GM19438 (cell line): ENCODE results near the gene ZDHHC8.

Source experiments
- ATAC-seq: cut with Tn5 transposase; IDR thresholded peaks from one replicate; pipeline ENCODE4 v1.9.1; 2021; ENCODE audit warnings: low read depth; ENCODE audit not compliant: unreplicated experiment

The ZDHHC8 gene

DNA sequence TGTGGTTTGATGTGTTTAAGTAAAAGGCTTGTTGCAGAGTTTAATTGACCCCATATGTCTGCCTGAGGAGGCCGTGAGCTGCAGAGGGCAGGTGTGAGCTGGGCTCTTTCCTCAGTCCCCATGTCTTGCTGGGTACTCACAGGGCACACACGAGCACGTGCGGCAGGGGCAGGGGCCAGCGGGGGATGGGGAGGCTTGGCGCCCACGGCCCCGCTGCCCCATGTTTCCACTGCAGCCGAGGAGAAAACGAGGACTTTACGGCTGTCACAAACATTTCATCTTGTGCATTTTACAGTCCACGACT, 43.9 kb downstream of the ZDHHC8 start:
- no peak for ATAC-seq

GRCh38 chr22:20176421-20177085, 44.9 kb downstream of the ZDHHC8 start:
- no peak for ATAC-seq

GRCh38 chr22:20177217-20177911, 45.8 kb downstream of the ZDHHC8 start:
- no peak for ATAC-seq

DNA sequence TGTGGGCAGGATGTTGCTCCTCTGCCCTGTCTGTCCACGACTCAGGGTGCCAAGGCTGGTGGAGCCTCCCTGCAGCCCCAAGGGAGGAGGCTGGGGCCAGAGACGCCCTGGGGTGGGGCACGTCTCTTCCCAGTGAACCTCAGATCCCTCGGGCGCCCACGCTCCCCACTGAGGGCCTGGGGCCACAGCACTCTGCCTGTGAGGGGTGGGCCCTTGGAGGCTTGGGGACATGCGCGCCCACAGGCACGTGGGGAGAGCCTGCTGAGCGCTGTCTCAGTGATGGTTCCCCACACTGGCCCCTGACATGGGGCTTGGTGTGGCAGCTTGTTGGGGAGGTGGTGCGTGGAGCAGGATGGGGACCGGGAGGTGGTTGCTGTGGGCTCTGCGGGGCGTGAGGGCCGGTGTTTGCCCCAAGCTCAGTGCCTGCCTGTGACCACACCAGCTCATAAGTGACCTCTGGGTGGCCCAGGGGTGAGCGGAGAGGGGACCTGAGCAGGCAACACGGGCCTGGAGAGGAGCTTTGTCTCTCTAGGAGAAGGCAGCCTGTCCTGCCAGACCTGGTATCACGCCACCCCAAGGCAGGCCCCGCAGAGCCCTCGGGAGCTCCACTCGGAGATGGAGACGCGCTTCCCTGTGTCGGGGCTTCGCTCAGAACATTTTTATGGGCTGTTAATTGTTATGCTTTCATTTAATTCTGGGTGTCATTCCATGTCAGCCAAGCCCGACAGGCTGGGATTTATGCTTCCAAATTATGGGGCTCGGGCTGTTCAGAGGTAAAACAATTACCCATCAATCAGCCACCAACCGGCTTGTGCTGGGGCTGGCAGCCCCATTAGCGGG, 46.7 kb downstream of the ZDHHC8 start:
- no peak for ATAC-seq

- no peak for ATAC-seq
These were observed 47.3 kb downstream of the ZDHHC8 start for GRCh38 chr22:20178915-20179227.

DNA sequence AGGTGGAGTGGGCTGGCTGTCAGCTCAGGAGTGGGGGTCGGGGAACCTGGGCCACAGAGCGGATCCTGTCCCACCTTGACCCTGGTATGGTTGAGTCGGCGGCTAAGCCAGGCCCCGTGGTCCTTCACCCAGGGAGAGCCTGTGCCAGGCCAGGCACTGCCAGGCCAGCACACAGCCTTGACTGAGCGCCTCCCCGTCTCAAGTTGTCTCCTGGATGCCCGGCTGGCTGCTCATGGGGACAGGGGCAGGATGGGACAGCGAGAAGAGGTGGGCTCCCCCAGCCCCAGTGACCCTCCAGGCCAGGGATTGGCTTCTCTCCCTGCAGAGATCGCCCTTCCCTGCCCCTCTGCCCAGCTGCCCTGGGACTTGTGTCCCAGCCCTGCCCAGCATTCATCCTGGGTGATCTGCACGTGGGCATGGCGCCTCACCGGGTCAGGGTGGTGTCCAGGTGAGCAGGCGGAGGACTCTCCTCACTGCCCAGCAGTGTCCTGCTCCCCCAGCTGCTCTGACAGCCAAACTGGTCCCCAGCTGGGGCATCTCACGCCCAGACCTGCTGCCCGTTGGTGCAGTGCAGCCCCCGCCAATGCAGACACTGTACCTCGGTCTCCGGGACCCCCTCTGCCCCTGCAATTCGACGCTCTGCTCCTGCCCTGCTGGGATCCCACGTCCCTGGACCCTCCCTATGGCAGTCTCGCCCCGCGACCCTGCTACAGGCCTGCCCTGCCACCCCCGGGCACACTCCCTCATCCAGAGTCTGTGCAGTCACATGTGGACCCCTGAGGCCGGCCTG, 48.0 kb downstream of the ZDHHC8 start:
- no peak for ATAC-seq

- no peak for ATAC-seq
These were observed 48.6 kb downstream of the ZDHHC8 start for GRCh38 chr22:20180245-20180630.

DNA sequence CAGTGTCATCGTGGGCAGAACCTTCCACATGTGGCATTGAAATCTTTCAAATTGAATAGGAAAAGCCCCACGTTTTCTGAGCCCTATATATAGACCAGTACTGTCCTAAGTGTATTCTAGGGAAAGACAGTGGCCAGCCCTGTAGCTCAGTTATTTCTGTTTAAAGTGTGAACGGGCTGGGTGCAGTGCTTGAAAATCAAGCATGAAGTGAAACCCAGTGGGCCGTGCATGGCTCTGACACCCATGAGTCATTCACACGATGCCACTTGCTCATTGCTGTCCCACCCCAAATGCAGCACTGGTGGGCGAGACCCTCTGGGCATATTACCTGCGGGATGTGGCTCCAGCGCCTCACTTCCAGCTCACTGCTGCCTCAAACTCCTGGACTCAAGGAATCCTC, 49.0 kb downstream of the ZDHHC8 start:
- ATAC-seq, result no peak

- ATAC-seq, result no peak
These were observed 49.7 kb downstream of the ZDHHC8 start for GRCh38 chr22:20181194-20181883.

DNA sequence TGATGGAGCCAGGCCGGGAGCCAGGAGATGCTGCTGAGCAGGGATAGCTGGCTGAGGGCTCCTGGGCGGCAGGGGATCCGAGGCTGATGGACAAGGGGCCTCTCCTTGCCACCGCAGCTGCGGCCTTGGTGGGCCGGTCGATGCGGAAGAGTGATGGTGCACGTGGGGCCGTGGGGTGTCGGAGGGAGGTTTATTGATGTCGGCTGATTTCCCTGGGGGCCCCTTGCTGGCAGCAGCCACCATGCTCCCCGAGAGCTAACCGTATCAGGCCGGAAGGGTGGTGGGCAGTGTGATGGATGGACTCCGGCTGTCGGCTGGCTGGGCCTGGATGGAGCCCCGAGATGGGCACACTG, 50.3 kb downstream of the ZDHHC8 start:
- no peak for ATAC-seq

DNA sequence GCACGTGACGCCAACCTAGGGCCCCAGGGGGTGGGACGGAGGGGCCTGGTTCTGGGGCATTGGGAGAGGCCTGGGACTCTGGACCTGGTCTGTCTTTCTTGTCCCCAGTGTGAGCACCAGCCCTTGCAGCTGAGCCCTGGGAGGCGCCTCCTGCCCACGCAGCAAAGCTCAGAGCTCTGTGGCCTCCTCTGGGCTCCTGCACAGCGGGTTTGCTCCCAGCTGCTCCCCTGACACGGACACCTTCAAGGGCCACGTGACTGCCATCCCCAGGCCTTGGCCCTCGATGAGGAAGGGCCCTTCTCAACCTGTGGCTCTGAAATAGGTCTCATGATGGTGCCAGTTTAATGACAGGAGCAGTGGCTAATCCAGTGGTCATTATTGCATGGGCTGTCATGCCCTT, 50.8 kb downstream of the ZDHHC8 start:
- no peak for ATAC-seq

DNA sequence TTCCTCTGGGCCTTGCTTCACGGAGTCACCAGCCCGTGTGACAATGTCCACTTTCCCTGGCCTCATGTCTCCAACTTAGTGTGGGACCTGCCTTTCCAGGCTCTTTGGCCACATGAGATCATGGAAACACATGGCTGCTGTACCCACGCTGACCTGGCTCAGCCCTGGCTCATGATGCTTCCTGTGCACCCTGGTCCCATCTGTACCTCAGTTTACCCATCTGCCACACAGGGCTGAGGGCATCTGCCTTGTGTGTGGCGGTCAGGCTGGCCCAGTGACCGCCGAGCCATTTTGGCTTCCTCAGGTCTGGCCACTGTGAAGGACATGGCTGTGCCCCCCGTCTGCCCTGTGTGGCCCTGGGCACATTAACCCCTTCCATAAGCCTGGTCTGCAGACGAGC, 51.5 kb downstream of the ZDHHC8 start:
- no peak for ATAC-seq

DNA sequence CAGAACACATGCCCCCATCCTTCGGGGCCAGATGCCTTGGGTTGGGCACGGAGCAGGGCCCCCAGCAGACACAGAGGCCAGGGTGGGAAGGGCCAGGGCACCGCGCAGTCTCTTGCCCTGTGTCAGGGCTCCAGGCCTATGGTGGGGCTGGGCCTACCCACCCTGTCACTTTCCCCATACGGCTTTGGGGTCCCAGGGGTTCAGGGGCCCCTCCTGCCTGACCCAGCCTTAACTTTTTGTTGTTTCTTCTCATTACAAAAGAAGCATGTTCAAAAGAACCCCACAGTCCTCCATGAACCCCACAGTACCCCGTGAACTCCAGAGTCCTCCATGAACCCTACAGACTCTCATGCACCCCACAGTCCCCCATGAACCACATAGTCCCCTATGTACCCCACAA, 52.2 kb downstream of the ZDHHC8 start:
- ATAC-seq, result no peak

DNA sequence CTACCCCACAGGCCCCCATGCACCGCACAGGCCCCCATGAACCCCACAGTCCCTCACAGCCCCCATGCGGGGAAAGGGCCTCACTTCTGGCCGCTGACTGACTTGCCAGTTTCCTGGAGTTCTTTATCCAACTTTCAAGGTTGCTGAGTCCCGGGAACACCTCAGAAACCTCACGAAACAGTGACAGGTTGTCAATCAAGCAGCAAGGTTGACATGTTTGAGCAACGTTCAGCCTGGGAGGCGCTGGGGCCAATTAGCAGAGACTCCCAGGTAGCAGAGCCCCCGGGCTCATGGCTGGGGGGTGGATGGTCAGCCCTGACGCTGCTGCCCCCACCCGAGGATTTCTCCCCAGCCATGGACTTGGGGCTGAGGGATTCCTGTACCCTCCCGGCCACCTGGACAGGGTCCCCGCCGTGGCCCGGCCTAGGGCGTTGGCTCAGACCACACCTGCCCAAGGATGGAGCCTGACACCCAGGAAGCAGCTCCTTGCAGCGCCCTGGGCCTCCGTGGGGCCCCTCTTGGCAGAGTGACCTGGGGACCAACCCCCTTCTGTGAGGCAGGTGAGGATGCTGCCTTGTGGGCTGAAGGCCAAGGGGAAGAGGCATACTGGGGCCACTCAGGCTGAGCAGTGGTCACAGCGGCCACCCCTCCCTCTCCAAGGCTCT, 53.0 kb downstream of the ZDHHC8 start:
- ATAC-seq, result no peak

- no peak for ATAC-seq
These were observed 54.1 kb downstream of the ZDHHC8 start for GRCh38 chr22:20185750-20186149.

DNA sequence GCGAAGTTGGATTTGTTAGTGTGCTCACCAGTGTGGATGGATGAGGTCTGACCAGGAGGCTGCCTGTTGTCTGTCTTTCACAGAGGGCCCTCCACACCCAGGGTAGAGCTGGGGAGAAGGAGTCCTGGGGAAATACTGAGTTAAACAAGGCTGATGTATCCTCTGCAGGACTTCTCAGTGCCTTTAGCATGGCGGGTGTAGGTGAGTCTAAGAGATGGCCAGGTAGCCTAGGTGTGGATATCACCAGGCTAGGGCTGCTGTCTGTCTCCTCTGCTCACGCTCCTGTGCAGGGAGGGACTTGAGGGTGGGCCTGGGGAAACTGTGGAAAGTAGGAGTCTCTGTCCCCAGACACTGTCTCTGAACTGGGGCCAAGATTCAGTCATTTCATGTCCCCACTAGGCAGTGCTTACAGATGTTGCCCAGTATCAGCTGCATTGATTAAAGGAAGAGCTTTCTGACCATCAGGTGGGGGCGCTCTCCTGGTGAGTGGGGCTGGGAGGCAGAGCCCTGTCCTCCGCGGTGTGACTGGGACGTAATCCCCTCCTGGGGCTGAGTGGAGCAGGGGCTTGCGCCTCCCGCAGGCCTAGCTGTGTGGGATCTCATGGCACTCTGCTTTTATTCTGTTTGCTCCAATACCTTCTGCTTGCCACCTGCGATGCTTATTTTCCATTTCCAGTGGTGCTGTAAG, 54.7 kb downstream of the ZDHHC8 start:
- ATAC-seq, result no peak

- no peak for ATAC-seq
These were observed 55.4 kb downstream of the ZDHHC8 start for GRCh38 chr22:20186871-20187546.

DNA sequence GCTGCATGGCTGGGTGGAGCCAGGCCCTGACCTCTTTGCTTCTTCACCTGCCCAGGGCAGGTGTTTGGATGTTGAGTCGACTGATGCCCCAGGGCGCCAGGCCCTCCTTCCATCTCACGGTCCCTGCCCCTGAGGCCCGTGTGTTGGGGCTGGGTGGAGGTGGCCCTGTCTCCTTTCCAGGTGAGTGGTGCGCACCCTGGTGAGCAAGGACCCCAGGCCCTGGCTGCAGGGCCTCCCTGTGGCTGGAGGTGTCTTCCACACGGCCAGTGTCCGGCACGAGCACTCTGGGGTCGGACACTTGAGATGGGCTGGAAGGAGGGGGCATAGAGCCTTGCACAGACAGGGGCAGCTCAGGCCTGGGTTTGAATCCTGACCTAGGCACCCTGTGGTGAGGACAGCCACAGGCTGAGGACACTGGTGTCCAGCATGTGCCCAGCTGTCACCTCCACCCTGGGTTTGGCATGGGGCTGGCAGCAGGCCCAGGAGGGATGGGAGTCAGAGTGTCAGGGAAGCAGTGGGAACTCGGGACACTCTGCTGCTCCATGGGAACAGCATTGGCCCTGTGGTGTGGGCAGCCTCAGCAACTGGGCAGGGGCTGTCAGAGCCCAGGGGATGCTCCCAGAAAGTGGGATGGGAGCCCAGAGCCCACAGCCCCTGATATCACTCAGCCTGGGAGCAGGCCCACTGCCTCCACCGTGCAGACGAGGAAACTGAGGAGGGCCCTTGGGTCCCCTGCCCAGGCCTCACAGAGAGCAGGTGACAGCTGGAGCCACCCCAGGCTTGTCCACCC, 56.4 kb downstream of the ZDHHC8 start:
- ATAC-seq, result no peak
